Ectodermal cell (in vitro differentiated cells): Measurements from ENCODE around the gene CEP104.

Experiments
- H3K27ac ChIP-seq: 2 replicates; pipeline ENCODE4 v1.7.0; 2013; ENCODE audit warnings: mild to moderate bottlenecking, low read depth, low read length; ENCODE audit not compliant: insufficient read depth, poor library complexity, severe bottlenecking
- H3K27me3 ChIP-seq: 2 replicates; pipeline ENCODE4 v1.7.0; 2013; ENCODE audit warnings: mild to moderate bottlenecking, low read length; ENCODE audit not compliant: insufficient read depth, control insufficient read depth, poor library complexity, severe bottlenecking
- H3K36me3 ChIP-seq: one replicate; pipeline ENCODE4 v1.7.0; 2013; ENCODE audit warnings: low read length; ENCODE audit not compliant: control insufficient read depth, insufficient read depth
- H3K4me1 ChIP-seq: one replicate; pipeline ENCODE4 v1.7.0; 2013; ENCODE audit warnings: low read length; ENCODE audit not compliant: control insufficient read depth, insufficient read depth
- H3K4me3 ChIP-seq: 2 replicates; pipeline ENCODE4 v1.7.0; 2013; ENCODE audit warnings: low read depth, low read length, control low read depth; ENCODE audit not compliant: insufficient read depth
- H3K9me3 ChIP-seq: 2 replicates; pipeline ENCODE4 v1.7.0; 2013; ENCODE audit warnings: mild to moderate bottlenecking, low read length, moderate library complexity; ENCODE audit not compliant: control insufficient read depth
- WGBS, 2 experiments: methylation state at CpG; one replicate each; pipeline ENCODE4 v1.1.7; 2013; ENCODE audit warnings: missing lambda C conversion rate in 2 of 2; 5-methylcytosine and 5-hydroxymethylcytosine counted together

The CEP104 gene

DNA sequence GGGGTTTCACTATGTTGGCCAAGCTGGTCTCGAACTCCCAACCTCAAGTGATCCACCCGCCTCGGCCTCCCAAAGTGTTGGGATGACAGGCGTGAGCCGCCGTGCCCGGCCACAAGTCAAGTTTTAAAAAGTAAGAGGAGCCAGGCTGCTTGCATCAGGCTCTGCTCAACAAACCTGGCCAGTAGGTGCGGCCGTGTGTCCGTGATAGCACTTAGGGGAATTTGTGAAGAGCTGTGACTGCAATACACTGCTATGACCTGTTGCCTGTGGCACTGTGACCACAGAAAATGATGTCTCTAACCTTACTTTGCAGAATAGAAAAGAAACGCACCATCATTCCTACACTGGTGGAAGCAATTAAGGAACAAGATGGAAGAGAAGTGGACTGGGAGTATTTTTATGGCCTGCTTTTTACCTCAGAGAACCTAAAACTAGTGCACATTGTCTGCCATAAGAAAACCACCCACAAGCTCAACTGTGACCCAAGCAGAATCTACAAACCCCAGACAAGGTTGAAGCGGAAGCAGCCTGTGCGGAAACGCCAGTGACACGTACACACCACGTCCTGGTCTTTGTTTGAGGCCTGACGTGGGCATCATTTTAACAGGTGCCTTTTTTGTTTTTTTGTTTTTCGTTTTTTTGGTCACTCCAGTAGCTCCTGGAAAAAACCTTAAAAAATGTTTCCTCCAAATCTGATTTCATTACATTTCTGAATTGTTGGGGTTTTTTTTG, 26.3 kb upstream of the CEP104 start:
- no peaks in the 10 kb centered on the region for H3K4me1 ChIP-seq
- H3K4me3 ChIP-seq = no peak overlapping the region
- H3K9me3 ChIP-seq = no peaks in the 10 kb centered on the region
- 92 to 93% methylated on average over 18 of the region's 18 CpGs for WGBS, 2 experiments
- no peaks in the 10 kb centered on the region for H3K36me3 ChIP-seq
- no peaks in the 10 kb centered on the region for H3K27me3 ChIP-seq
- H3K27ac ChIP-seq = no peak overlapping the region

GRCh38 chr1:3881193-3881480, 24.1 kb upstream of the CEP104 start:
- WGBS, 2 experiments = 89 to 93% methylated on average over 5 of the region's 5 CpGs
- Histone ChIP-seq H3K36me3 (no peaks in the 10 kb centered on the region), H3K27ac (no peak overlapping the region), H3K27me3 (no peaks in the 10 kb centered on the region), H3K4me1 (no peaks in the 10 kb centered on the region), H3K4me3 (no peak overlapping the region), H3K9me3 (no peaks in the 10 kb centered on the region)

- 92 to 95% methylated on average over 20 of the region's 20 CpGs for WGBS, 2 experiments
- Histone ChIP-seq H3K9me3 (no peaks in the 10 kb centered on the region), H3K27ac (no peak overlapping the region), H3K4me1 (no peaks in the 10 kb centered on the region), H3K36me3 (no peaks in the 10 kb centered on the region), H3K27me3 (no peaks in the 10 kb centered on the region), H3K4me3 (no peak overlapping the region)
Observed at GRCh38 chr1:3880429-3881192, 23.6 kb upstream of the CEP104 start.

- Histone ChIP-seq H3K36me3 (no peaks in the 10 kb centered on the region), H3K4me1 (no peaks in the 10 kb centered on the region), H3K9me3 (no peaks in the 10 kb centered on the region), H3K27me3 (no peaks in the 10 kb centered on the region), H3K27ac (no peak overlapping the region), H3K4me3 (no peak overlapping the region)
- WGBS, 2 experiments = 82% methylated on average over 9 of the region's 9 CpGs
Observed at GRCh38 chr1:3879787-3880428, 22.9 kb upstream of the CEP104 start.

DNA sequence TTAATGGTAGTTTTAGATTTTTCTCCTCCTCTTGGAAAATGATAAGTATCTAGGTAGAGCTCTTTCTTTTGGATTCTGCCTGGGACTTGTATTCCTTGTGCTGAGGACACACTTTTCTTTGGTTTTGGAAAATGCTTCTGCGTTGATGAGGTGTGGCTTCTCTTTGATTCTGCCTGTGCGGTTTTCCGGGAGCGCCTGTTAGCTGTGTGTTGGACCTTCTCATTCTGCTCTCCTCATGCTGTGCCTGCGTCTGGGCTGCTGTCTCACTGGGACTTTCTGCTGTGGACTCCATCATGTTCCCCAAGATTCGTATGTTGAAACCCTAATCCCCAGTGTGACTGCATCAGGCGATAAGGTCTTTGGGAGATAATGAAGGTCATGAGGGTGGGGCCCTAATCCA, 22.1 kb upstream of the CEP104 start:
- H3K4me3 ChIP-seq = no peak overlapping the region
- 93 to 96% methylated on average over 7 of the region's 7 CpGs for WGBS, 2 experiments
- no peak overlapping the region for H3K27ac ChIP-seq
- no peaks in the 10 kb centered on the region for H3K9me3 ChIP-seq
- H3K4me1 ChIP-seq = no peaks in the 10 kb centered on the region
- no peaks in the 10 kb centered on the region for H3K27me3 ChIP-seq
- no peaks in the 10 kb centered on the region for H3K36me3 ChIP-seq

DNA sequence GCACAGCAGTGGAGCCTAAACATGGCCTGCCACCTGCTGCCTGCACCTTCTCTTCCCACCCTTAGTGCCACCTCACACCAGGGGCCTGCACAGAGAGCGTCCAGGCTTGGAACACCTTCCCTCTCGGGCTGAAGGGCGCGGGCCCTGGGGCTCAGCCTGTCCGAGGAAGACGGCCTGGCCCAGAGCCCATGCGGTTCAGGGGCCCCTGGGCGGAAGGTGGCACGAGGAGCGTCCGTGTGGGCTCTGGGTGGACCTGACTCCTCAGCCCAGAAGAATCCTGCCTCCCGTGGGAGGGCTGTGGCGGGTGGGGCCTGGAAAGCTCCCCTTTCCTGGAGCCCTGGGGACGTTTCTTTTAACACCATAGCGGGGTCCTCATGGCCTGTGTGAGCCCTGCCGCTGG, 19.7 kb upstream of the CEP104 start:
- no peaks in the 10 kb centered on the region for H3K36me3 ChIP-seq
- no peak overlapping the region for H3K4me3 ChIP-seq
- H3K27ac ChIP-seq = no peak overlapping the region
- no peaks in the 10 kb centered on the region for H3K4me1 ChIP-seq
- no peaks in the 10 kb centered on the region for H3K27me3 ChIP-seq
- WGBS, 2 experiments = 93% methylated on average over 16 of the region's 16 CpGs
- no peaks in the 10 kb centered on the region for H3K9me3 ChIP-seq

DNA sequence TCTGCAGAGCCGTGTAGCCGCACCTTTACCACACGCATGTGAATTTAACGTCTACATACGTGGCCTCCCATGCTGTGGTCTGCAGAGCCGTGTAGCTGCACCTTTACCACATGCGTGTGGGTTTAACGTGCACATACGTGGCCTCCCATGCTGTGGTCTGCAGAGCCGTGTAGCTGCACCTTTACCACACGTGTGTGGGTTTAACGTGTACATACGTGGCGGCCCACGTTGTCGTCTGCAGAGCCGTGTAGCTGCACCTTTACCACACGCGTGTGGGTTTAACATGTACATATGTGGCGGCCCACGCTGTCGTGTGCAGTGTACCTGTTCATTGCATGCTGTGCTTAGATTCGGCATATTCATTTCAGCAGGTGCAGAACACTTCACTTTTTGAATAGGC, 17.7 kb upstream of the CEP104 start:
- Histone ChIP-seq H3K36me3 (no peaks in the 10 kb centered on the region), H3K27ac (no peak overlapping the region), H3K4me3 (no peak overlapping the region), H3K9me3 (no peaks in the 10 kb centered on the region), H3K4me1 (peaks cover 4% of the 10 kb centered on the region), H3K27me3 (no peaks in the 10 kb centered on the region)
- WGBS, 2 experiments = 92% methylated on average over 23 of the region's 23 CpGs

DNA sequence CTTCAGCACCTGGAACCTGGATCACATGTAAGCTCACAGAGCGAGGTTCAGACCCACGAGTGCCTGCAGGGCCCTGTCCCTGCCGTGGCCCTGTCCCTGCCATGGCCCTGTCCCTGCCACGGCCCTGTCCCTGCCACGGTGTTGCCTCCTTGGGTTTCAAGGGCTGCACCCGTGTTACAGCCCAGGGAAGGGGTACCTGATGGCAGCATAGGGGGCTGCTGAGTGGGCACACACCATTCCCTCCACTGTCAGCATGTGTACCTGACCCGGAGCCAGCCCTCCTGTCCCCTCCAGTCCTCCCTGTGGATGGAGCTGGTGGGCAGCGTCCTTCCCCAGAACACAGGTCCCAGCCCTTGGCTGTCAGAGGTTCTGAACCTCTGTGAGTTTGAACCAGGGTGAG, 15.5 kb upstream of the CEP104 start:
- no peaks in the 10 kb centered on the region for H3K36me3 ChIP-seq
- H3K4me3 ChIP-seq = no peak overlapping the region
- 88 to 90% methylated on average over 8 of the region's 8 CpGs for WGBS, 2 experiments
- no peaks in the 10 kb centered on the region for H3K9me3 ChIP-seq
- H3K4me1 ChIP-seq = peaks cover 6% of the 10 kb centered on the region
- no peak overlapping the region for H3K27ac ChIP-seq
- H3K27me3 ChIP-seq = no peaks in the 10 kb centered on the region

- 93 to 96% methylated on average over 7 of the region's 7 CpGs for WGBS, 2 experiments
- no peaks in the 10 kb centered on the region for H3K36me3 ChIP-seq
Observed at GRCh38 chr1:3871451-3871805, 14.4 kb upstream of the CEP104 start.

GRCh38 chr1:3869751-3870301, 12.8 kb upstream of the CEP104 start:
- H3K36me3 ChIP-seq = no peaks in the 10 kb centered on the region
- H3K27me3 ChIP-seq = no peaks in the 10 kb centered on the region
- peaks cover 6% of the 10 kb centered on the region for H3K4me1 ChIP-seq
- no peak overlapping the region for H3K4me3 ChIP-seq
- 76 to 79% methylated on average over 18 of the region's 18 CpGs for WGBS, 2 experiments
- H3K27ac ChIP-seq = no peak overlapping the region
- no peaks in the 10 kb centered on the region for H3K9me3 ChIP-seq

More at GRCh38 chr1:3871451-3871805, 14.4 kb upstream of the CEP104 start:
- Histone ChIP-seq H3K4me3 (no peak overlapping the region), H3K27ac (no peak overlapping the region), H3K9me3 (no peaks in the 10 kb centered on the region), H3K4me1 (peaks cover 6% of the 10 kb centered on the region), H3K27me3 (no peaks in the 10 kb centered on the region)
